GM12878 (cell line): ENCODE data around the gene AP2B1. TPM values are rescaled to one million over a fixed set of nuclear protein-coding genes. Genes with fewer than 3 reads are reported as not detected.

ENCODE experiments used
- BACH1 ChIP-seq: fragments of 450-650 bp; IDR thresholded peaks from 2 replicates; pipeline ENCODE4 v1.6.1; 2017; ENCODE audit warnings: mild to moderate bottlenecking, borderline replicate concordance
- CEBPB ChIP-seq, 2 experiments: fragments of 150-350 bp in 1 of 2; IDR thresholded peaks; 2 replicates each; pipeline ENCODE4 v1.6.1; 2012 to 2014; ENCODE audit warnings: low read depth in 2 of 2, low read length in 2 of 2, borderline replicate concordance in 1 of 2, inconsistent platforms in 1 of 2
- CHD4 ChIP-seq: fragments of 200-600 bp; sonication (generic); IDR thresholded peaks from 2 replicates; pipeline ENCODE4 v1.6.1; 2016; ENCODE audit warnings: mild to moderate bottlenecking
- FOS ChIP-seq: IDR thresholded peaks from 3 replicates; pipeline ENCODE4 v1.6.1; 2011; ENCODE audit warnings: borderline replicate concordance; ENCODE audit not compliant: insufficient read length; ENCODE audit errors: extremely low read depth
- FOXK2 ChIP-seq: fragments of 450-650 bp; IDR thresholded peaks from 2 replicates; pipeline ENCODE4 v1.6.1; 2017; ENCODE audit warnings: mild to moderate bottlenecking, moderate library complexity
- IRF4 ChIP-seq: IDR thresholded peaks from 2 replicates; pipeline ENCODE4 v1.6.1; 2011; ENCODE audit warnings: low read depth, low read length
- KDM1A ChIP-seq: fragments of 200-600 bp; sonication (generic); IDR thresholded peaks from 2 replicates; pipeline ENCODE4 v1.6.1; 2016; ENCODE audit warnings: borderline replicate concordance
- MXI1 ChIP-seq: fragments of 150-350 bp; IDR thresholded peaks from 2 replicates; pipeline ENCODE4 v1.6.1; 2011; ENCODE audit warnings: low read depth, mild to moderate bottlenecking, inconsistent platforms, low read length, improper control_type of control experiment
- NBN ChIP-seq: fragments of 450-650 bp; IDR thresholded peaks from 2 replicates; pipeline ENCODE4 v1.6.1; 2016
- NR2C1 ChIP-seq: fragments of 450-650 bp; IDR thresholded peaks from 2 replicates; pipeline ENCODE4 v1.6.1; 2017; ENCODE audit warnings: antibody characterized with exemption, mild to moderate bottlenecking, moderate library complexity
- POLR2AphosphoS5 ChIP-seq: IDR thresholded peaks from 2 replicates; pipeline ENCODE4 v1.6.1; 2011; ENCODE audit warnings: mild to moderate bottlenecking, low read length, inconsistent platforms
- RBBP5 ChIP-seq: fragments of 200-600 bp; sonication (generic); conservative IDR thresholded peaks from 2 replicates; pipeline ENCODE4 v1.6.1; 2016
- SMAD1 ChIP-seq: fragments of 450-650 bp; IDR thresholded peaks from 2 replicates; pipeline ENCODE4 v1.6.1; 2018; ENCODE audit warnings: mild to moderate bottlenecking, low read depth; ENCODE audit not compliant: partially characterized antibody
- SP1 ChIP-seq: IDR thresholded peaks from one replicate; pipeline ENCODE4 v1.6.1; 2011; ENCODE audit warnings: low read depth, low read length
- STAT1 ChIP-seq: fragments of 450-650 bp; conservative IDR thresholded peaks from 2 replicates; pipeline ENCODE4 v1.6.1; 2014; ENCODE audit warnings: antibody characterized with exemption, mild to moderate bottlenecking
- STAT3 ChIP-seq: IDR thresholded peaks from 2 replicates; pipeline ENCODE4 v1.6.1; 2011; ENCODE audit warnings: low read depth, low read length, improper control_type of control experiment
- SUPT20H ChIP-seq: IDR thresholded peaks from 2 replicates; pipeline ENCODE4 v1.6.1; 2011; ENCODE audit warnings: low read depth, mild to moderate bottlenecking, low read length, moderate library complexity, borderline replicate concordance; ENCODE audit not compliant: control insufficient read depth
- ZZZ3 ChIP-seq: IDR thresholded peaks from 2 replicates; pipeline ENCODE4 v1.6.1; 2011; ENCODE audit warnings: low read depth; ENCODE audit not compliant: control insufficient read depth, insufficient read length
- polyA plus RNA-seq, 11 experiments: library from polyadenylated mRNA; depleted of rRNA in 4 of 11; unstranded in 6 of 11; stranded (reverse) in 5 of 11; fragments of >200 nt; fragmentation: Nextera tagmentation in 4 of 11; fragmentation: Illumina TruSeq in 1 of 11; extraction: Ambion mirVana in 4 of 11; extraction: Trizol in 1 of 11; gene quantifications; 1 replicate in 1 of 11; 2 replicates in 10 of 11; pipeline versions ENCODE4 v1.2.1 to v1.2.3, GENCODE V29; 2011 to 2016; ENCODE audit warnings: inconsistent platforms in 2 of 11, missing spikeins in 2 of 11, low read depth in 1 of 11
- total RNA-seq, 4 experiments: library from RNA; depleted of rRNA in 3 of 4; stranded (reverse); fragments of >200 nt in 3 of 4; fragmentation: Illumina TruSeq in 1 of 4; extraction: Trizol in 1 of 4; gene quantifications; 2 replicates each; pipeline versions ENCODE4 v1.2.1 to v1.2.3, GENCODE V29; 2013 to 2021
- TF ChIP-seq, protein P1 (sequence below): IDR thresholded peaks from 2 replicates; pipeline ENCODE4 v1.6.1; 2011; ENCODE audit warnings: borderline replicate concordance, low read depth, mild to moderate bottlenecking, moderate library complexity, low read length; ENCODE audit not compliant: insufficient read depth, poor library complexity, severe bottlenecking
- TF ChIP-seq, protein P2 (sequence below): fragments of 450-650 bp; IDR thresholded peaks from 2 replicates; pipeline ENCODE4 v1.6.1; 2017; ENCODE audit warnings: mild to moderate bottlenecking
- TF ChIP-seq, protein P3 (sequence below): fragments of 450-650 bp; formaldehyde crosslinking; IDR thresholded peaks from 2 replicates; pipeline ENCODE4 v1.5.0; 2022; ENCODE audit warnings: mild to moderate bottlenecking, missing genetic modification characterization

AP2B1 gene
- total and polyA plus RNA-seq, 10 of the 15 experiments (the other 5 are each of a cell fraction or from before 2014, with no cell fraction given), result 18.6 to 112 (median 53.9) TPM

DNA sequence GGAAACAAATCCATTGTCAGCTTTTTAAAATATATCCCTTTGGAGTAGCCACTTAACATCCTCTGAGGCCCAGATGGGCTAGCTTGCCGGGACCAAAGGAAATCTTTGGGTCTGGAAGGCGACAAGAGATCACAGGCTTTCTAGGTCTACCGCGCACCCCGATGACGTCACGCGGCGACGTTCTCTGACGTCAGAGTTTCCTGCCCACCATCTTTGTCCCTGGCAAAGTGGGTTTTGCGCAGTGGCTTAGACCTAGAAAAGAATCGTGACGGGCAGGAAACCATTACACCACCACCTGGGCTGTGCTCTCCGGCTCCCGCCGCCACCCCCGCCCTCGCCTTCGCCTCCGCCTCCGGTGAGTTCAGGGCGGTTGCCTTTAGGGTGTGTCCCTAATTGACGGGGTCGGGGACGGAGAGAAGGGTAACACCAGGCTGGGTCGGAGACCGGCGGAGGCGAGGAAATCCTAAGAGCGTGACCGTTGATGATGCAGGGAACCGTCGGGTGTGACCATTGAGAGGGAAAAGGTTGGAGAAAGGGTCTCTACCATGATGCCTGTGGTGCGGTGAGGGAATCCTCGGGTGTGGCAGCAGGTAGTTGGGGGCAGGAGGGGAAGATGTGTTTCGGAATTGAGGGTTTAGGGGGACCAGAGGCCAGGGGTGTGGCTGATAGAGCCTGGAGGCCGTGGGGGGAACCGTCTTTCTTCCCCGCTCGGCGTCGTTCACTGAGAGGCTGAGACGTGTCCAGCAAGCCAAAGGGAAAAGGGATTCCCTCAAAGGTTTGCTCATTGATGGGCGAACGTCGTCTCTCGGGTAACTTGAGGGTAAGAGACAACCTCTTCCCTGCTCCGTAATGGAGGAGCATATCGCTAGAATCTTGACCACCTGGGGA, at the start of gene AP2B1 (continued):
- TF ChIP-seq SUPT20H, result no peak
- no peak for TF ChIP-seq KDM1A
- TF ChIP-seq, protein P1, sequence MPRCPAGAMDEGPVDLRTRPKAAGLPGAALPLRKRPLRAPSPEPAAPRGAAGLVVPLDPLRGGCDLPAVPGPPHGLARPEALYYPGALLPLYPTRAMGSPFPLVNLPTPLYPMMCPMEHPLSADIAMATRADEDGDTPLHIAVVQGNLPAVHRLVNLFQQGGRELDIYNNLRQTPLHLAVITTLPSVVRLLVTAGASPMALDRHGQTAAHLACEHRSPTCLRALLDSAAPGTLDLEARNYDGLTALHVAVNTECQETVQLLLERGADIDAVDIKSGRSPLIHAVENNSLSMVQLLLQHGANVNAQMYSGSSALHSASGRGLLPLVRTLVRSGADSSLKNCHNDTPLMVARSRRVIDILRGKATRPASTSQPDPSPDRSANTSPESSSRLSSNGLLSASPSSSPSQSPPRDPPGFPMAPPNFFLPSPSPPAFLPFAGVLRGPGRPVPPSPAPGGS, result no peak
- no peak for TF ChIP-seq FOS
- no peak for TF ChIP-seq CHD4
- TF ChIP-seq FOXK2, result no peak
- TF ChIP-seq BACH1, result no peak; the same call in 1 of the 2 replicates
- peak; percentile 34 for TF ChIP-seq SMAD1
- TF ChIP-seq POLR2AphosphoS5, result peak; percentile 80
- TF ChIP-seq, protein P2, sequence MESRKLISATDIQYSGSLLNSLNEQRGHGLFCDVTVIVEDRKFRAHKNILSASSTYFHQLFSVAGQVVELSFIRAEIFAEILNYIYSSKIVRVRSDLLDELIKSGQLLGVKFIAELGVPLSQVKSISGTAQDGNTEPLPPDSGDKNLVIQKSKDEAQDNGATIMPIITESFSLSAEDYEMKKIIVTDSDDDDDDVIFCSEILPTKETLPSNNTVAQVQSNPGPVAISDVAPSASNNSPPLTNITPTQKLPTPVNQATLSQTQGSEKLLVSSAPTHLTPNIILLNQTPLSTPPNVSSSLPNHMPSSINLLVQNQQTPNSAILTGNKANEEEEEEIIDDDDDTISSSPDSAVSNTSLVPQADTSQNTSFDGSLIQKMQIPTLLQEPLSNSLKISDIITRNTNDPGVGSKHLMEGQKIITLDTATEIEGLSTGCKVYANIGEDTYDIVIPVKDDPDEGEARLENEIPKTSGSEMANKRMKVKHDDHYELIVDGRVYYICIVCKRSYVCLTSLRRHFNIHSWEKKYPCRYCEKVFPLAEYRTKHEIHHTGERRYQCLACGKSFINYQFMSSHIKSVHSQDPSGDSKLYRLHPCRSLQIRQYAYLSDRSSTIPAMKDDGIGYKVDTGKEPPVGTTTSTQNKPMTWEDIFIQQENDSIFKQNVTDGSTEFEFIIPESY, result 0 out of 2 replicates have a peak, but pooled peaks have one; percentile 7
- TF ChIP-seq NR2C1, result peak; percentile 84
- peak; percentile 60 for TF ChIP-seq SP1
- TF ChIP-seq ZZZ3, result no peak
- no peak for TF ChIP-seq CEBPB (IDR thresholded peaks at IDR 0.05; ENCODE audit: borderline replicate concordance in 1 of 2, low read depth in 2 of 2, low read length in 2 of 2)
- no peak for TF ChIP-seq IRF4
- peak; percentile 100 for TF ChIP-seq NBN
- peak; percentile 65 for TF ChIP-seq MXI1
- no peak; the same call in 1 of the 2 replicates for TF ChIP-seq RBBP5
- no peak for TF ChIP-seq STAT3
- TF ChIP-seq, protein P3, sequence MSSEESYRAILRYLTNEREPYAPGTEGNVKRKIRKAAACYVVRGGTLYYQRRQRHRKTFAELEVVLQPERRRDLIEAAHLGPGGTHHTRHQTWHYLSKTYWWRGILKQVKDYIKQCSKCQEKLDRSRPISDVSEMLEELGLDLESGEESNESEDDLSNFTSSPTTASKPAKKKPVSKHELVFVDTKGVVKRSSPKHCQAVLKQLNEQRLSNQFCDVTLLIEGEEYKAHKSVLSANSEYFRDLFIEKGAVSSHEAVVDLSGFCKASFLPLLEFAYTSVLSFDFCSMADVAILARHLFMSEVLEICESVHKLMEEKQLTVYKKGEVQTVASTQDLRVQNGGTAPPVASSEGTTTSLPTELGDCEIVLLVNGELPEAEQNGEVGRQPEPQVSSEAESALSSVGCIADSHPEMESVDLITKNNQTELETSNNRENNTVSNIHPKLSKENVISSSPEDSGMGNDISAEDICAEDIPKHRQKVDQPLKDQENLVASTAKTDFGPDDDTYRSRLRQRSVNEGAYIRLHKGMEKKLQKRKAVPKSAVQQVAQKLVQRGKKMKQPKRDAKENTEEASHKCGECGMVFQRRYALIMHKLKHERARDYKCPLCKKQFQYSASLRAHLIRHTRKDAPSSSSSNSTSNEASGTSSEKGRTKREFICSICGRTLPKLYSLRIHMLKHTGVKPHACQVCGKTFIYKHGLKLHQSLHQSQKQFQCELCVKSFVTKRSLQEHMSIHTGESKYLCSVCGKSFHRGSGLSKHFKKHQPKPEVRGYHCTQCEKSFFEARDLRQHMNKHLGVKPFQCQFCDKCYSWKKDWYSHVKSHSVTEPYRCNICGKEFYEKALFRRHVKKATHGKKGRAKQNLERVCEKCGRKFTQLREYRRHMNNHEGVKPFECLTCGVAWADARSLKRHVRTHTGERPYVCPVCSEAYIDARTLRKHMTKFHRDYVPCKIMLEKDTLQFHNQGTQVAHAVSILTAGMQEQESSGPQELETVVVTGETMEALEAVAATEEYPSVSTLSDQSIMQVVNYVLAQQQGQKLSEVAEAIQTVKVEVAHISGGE (CRISPR knock-in tag), result peak; percentile 66
- no peak for TF ChIP-seq STAT1
